HUES6 (cell line): ENCODE results near the gene EMC10.
A peak's percentile ranks its signal among the peaks of the same experiment; 100 is the strongest.

Source experiments
- H3K27ac ChIP-seq: 2 replicates; pipeline ENCODE4 v1.7.0; 2013; ENCODE audit warnings: low read depth, mild to moderate bottlenecking, low read length, inconsistent platforms
- H3K27me3 ChIP-seq: 2 replicates; pipeline ENCODE4 v1.6.1; 2013; ENCODE audit warnings: low read length; ENCODE audit not compliant: control insufficient read depth, insufficient read depth
- H3K36me3 ChIP-seq: 2 replicates; pipeline ENCODE4 v1.6.1; 2013; ENCODE audit warnings: low read length; ENCODE audit not compliant: control insufficient read depth, insufficient read depth
- H3K4me1 ChIP-seq: 2 replicates; pipeline ENCODE4 v1.6.1; 2013; ENCODE audit warnings: low read length; ENCODE audit not compliant: control insufficient read depth, insufficient read depth
- H3K4me3 ChIP-seq: 2 replicates; pipeline ENCODE4 v1.5.1; 2013; ENCODE audit warnings: low read depth, low read length
- H3K9ac ChIP-seq: one replicate; pipeline ENCODE4 v1.6.1; 2013; ENCODE audit warnings: mild to moderate bottlenecking, low read length
- H3K9me3 ChIP-seq: 2 replicates; pipeline ENCODE4 v1.6.1; 2013; ENCODE audit warnings: low read depth, low read length; ENCODE audit not compliant: control insufficient read depth, insufficient read depth

EMC10 gene

GRCh38 chr19:50500060-50500752 lies 23.9 kb downstream of the EMC10 start:
- Histone ChIP-seq H3K4me3 (peak overlapping the region; percentile 50), H3K9ac (peak overlapping the region; percentile 61), H3K27me3 (peaks cover 53% of the 10 kb centered on the region), H3K4me1 (peaks cover 20% of the 10 kb centered on the region), H3K9me3 (no peaks in the 10 kb centered on the region), H3K36me3 (no peaks in the 10 kb centered on the region), H3K27ac (no peak overlapping the region)

- no peaks in the 10 kb centered on the region for H3K9me3 ChIP-seq
- H3K9ac ChIP-seq = peak overlapping the region; percentile 41
- peak overlapping the region; percentile 50; the same call in 1 of the 2 replicates for H3K4me3 ChIP-seq
- no peak overlapping the region for H3K27ac ChIP-seq
- peaks cover 20% of the 10 kb centered on the region for H3K4me1 ChIP-seq
- H3K27me3 ChIP-seq = peaks cover 50% of the 10 kb centered on the region
- H3K36me3 ChIP-seq = no peaks in the 10 kb centered on the region
Measured at GRCh38 chr19:50500753-50501151, 24.4 kb downstream of the EMC10 start.

- Histone ChIP-seq H3K27me3 (peaks cover 46% of the 10 kb centered on the region), H3K9me3 (no peaks in the 10 kb centered on the region), H3K4me3 (no peak overlapping the region), H3K36me3 (no peaks in the 10 kb centered on the region), H3K9ac (peak overlapping the region; percentile 41), H3K4me1 (peaks cover 20% of the 10 kb centered on the region), H3K27ac (no peak overlapping the region)
Measured at GRCh38 chr19:50501186-50501567, 24.9 kb downstream of the EMC10 start.

- Histone ChIP-seq H3K4me3 (no peak overlapping the region), H3K4me1 (peaks cover 17% of the 10 kb centered on the region), H3K9me3 (no peaks in the 10 kb centered on the region), H3K36me3 (no peaks in the 10 kb centered on the region), H3K27ac (no peak overlapping the region), H3K27me3 (peaks cover 40% of the 10 kb centered on the region), H3K9ac (no peak overlapping the region)
Measured at GRCh38 chr19:50501568-50502475, 25.5 kb downstream of the EMC10 start.

- H3K9ac ChIP-seq = no peak overlapping the region
- no peaks in the 10 kb centered on the region for H3K36me3 ChIP-seq
- H3K27ac ChIP-seq = no peak overlapping the region
- peaks cover 9% of the 10 kb centered on the region; the same call in 1 of the 2 replicates for H3K4me1 ChIP-seq
- peaks cover 16% of the 10 kb centered on the region for H3K27me3 ChIP-seq
- no peaks in the 10 kb centered on the region for H3K9me3 ChIP-seq
- H3K4me3 ChIP-seq = no peak overlapping the region
Measured at GRCh38 chr19:50505856-50506611, 29.7 kb downstream of the EMC10 start.

GRCh38 chr19:50506700-50507099 lies 30.4 kb downstream of the EMC10 start:
- no peaks in the 10 kb centered on the region for H3K36me3 ChIP-seq
- H3K4me1 ChIP-seq = peaks cover 3% of the 10 kb centered on the region; the same call in 1 of the 2 replicates
- H3K27ac ChIP-seq = no peak overlapping the region
- no peak overlapping the region for H3K9ac ChIP-seq
- H3K4me3 ChIP-seq = no peak overlapping the region
- H3K27me3 ChIP-seq = peaks cover 12% of the 10 kb centered on the region
- no peaks in the 10 kb centered on the region for H3K9me3 ChIP-seq

GRCh38 chr19:50507376-50507775 lies 31.1 kb downstream of the EMC10 start:
- Histone ChIP-seq H3K9me3 (no peaks in the 10 kb centered on the region), H3K27ac (no peak overlapping the region), H3K4me3 (no peak overlapping the region), H3K9ac (no peak overlapping the region), H3K4me1 (peaks cover 3% of the 10 kb centered on the region; the same call in 1 of the 2 replicates), H3K36me3 (no peaks in the 10 kb centered on the region), H3K27me3 (peaks cover 12% of the 10 kb centered on the region; the same call in 1 of the 2 replicates)

- no peaks in the 10 kb centered on the region for H3K9me3 ChIP-seq
- H3K27me3 ChIP-seq = peaks cover 12% of the 10 kb centered on the region; the same call in 1 of the 2 replicates
- peaks cover 3% of the 10 kb centered on the region; the same call in 1 of the 2 replicates for H3K4me1 ChIP-seq
- no peak overlapping the region for H3K27ac ChIP-seq
- H3K36me3 ChIP-seq = no peaks in the 10 kb centered on the region
- no peak overlapping the region for H3K9ac ChIP-seq
- H3K4me3 ChIP-seq = no peak overlapping the region
Measured at GRCh38 chr19:50508843-50509190, 32.5 kb downstream of the EMC10 start.

- no peak overlapping the region for H3K9ac ChIP-seq
Measured at GRCh38 chr19:50509366-50509765, 33.1 kb downstream of the EMC10 start.

GRCh38 chr19:50510121-50510670 lies 33.9 kb downstream of the EMC10 start:
- Histone ChIP-seq H3K36me3 (no peaks in the 10 kb centered on the region), H3K4me3 (peak overlapping the region; percentile 63), H3K27me3 (peaks cover 18% of the 10 kb centered on the region), H3K27ac (no peak overlapping the region), H3K9me3 (no peaks in the 10 kb centered on the region), H3K9ac (no peak overlapping the region), H3K4me1 (peaks cover 10% of the 10 kb centered on the region; the same call in 1 of the 2 replicates)

More at GRCh38 chr19:50509366-50509765, 33.1 kb downstream of the EMC10 start:
- H3K36me3 ChIP-seq = no peaks in the 10 kb centered on the region
- H3K4me1 ChIP-seq = peaks cover 8% of the 10 kb centered on the region; the same call in 1 of the 2 replicates
- peaks cover 17% of the 10 kb centered on the region for H3K27me3 ChIP-seq
- H3K9me3 ChIP-seq = no peaks in the 10 kb centered on the region
- no peak overlapping the region for H3K4me3 ChIP-seq
- no peak overlapping the region for H3K27ac ChIP-seq
